K562 (cell line): ENCODE data around the gene ASF1B. TPM values are rescaled to one million over a fixed set of nuclear protein-coding genes. Genes with fewer than 3 reads are reported as not detected.

Source experiments
- ETV1 ChIP-seq: fragments of 450-650 bp; conservative IDR thresholded peaks from 2 replicates; pipeline ENCODE4 v1.6.1; 2016; ENCODE audit warnings: missing genetic modification characterization, control low read depth, low read depth, missing compliant biosample characterization
- ETV6 ChIP-seq, 3 experiments: fragments of 150-350 bp in 1 of 3; sonication (generic) in 1 of 3; formaldehyde crosslinking in 1 of 3; IDR thresholded peaks; 2 replicates each; pipeline versions ENCODE4 v1.6.1 to v1.8.0; 2014 to 2022; ENCODE audit warnings: borderline replicate concordance in 2 of 3, low read depth in 2 of 3, antibody characterized with exemption in 1 of 3, low read length in 1 of 3, mild to moderate bottlenecking in 1 of 3, missing genetic modification reagents in 1 of 3
- HEY1 ChIP-seq: fragments of 250-450 bp; sonication (Bioruptor Pico); IDR thresholded peaks from 2 replicates; pipeline ENCODE4 v1.5.0; 2020; ENCODE audit warnings: mild to moderate bottlenecking, moderate library complexity, borderline replicate concordance
- PHF8 ChIP-seq: fragments of 200-600 bp; sonication (generic); IDR thresholded peaks from 2 replicates; pipeline ENCODE4 v1.6.1; 2012; ENCODE audit warnings: mixed run types, mild to moderate bottlenecking, inconsistent platforms, low read length, moderate library complexity, borderline replicate concordance
- PHTF2 ChIP-seq: fragments of 250-450 bp; sonication (Bioruptor Pico); IDR thresholded peaks from 2 replicates; pipeline ENCODE4 v1.5.0; 2021; ENCODE audit warnings: mild to moderate bottlenecking
- RBBP5 ChIP-seq: fragments of 200-600 bp; sonication (generic); IDR thresholded peaks from 2 replicates; pipeline ENCODE4 v1.6.1; 2012; ENCODE audit warnings: borderline replicate concordance, mild to moderate bottlenecking, low read length, control low read depth, inconsistent platforms; ENCODE audit not compliant: insufficient read depth, poor library complexity, severe bottlenecking
- RBM22 ChIP-seq: fragments of 200-400 bp; formaldehyde crosslinking; IDR thresholded peaks from 2 replicates; pipeline ENCODE4 v1.6.1; 2018; ENCODE audit warnings: low read length, low read depth; ENCODE audit not compliant: poor library complexity, severe bottlenecking
- STAG1 ChIP-seq: sonication (generic); formaldehyde crosslinking; IDR thresholded peaks from 2 replicates; pipeline ENCODE4 v1.5.0; 2020; ENCODE audit warnings: missing genetic modification reagents, borderline replicate concordance
- TAF1 ChIP-seq: IDR thresholded peaks from 2 replicates; pipeline ENCODE4 v1.6.1; 2011; ENCODE audit warnings: mild to moderate bottlenecking, low read length, moderate library complexity; ENCODE audit not compliant: insufficient read depth, control insufficient read depth, severe bottlenecking; ENCODE audit errors: extremely low read depth
- TAF15 ChIP-seq: fragments of 200-400 bp; formaldehyde crosslinking; IDR thresholded peaks from 2 replicates; pipeline ENCODE4 v1.6.1; 2017; ENCODE audit warnings: mild to moderate bottlenecking, low read depth, low read length, moderate library complexity
- TCF7L2 ChIP-seq: fragments of 150-350 bp; IDR thresholded peaks from 2 replicates; pipeline ENCODE4 v1.6.1; 2016; ENCODE audit warnings: low read depth, mild to moderate bottlenecking, low read length, moderate library complexity
- TEAD2 ChIP-seq: fragments of 450-650 bp; IDR thresholded peaks from 2 replicates; pipeline ENCODE4 v1.6.1; 2016; ENCODE audit warnings: missing genetic modification characterization, control low read depth, missing compliant biosample characterization
- ZNF324 ChIP-seq: fragments of 250-450 bp; sonication (Bioruptor Pico); IDR thresholded peaks from 2 replicates; pipeline ENCODE4 v1.4.0; 2020; ENCODE audit warnings: mild to moderate bottlenecking
- polyA plus RNA-seq, 8 experiments: library from polyadenylated mRNA; depleted of rRNA in 4 of 8; stranded (reverse) in 5 of 8; unstranded in 3 of 8; fragments of >200 nt; fragmentation: Nextera tagmentation in 2 of 8; fragmentation: Illumina TruSeq in 1 of 8; extraction: Ambion mirVana in 2 of 8; extraction: Trizol in 1 of 8; gene quantifications; 2 replicates each; pipeline versions ENCODE4 v1.2.1 to v1.2.3, GENCODE V29; 2011 to 2014; ENCODE audit warnings: inconsistent platforms in 1 of 8, missing spikeins in 1 of 8
- total RNA-seq, 7 experiments: library from RNA; depleted of rRNA in 6 of 7; stranded (reverse); fragments of >200 nt in 6 of 7; fragmentation: Illumina TruSeq in 2 of 7; extraction: Trizol in 2 of 7; gene quantifications; 2 replicates each; pipeline versions ENCODE4 v1.2.1 to v1.2.3, GENCODE V29; 2011 to 2021; ENCODE audit warnings: low replicate concordance in 1 of 7
- TF ChIP-seq, protein P1 (sequence below): fragments of 250-450 bp; sonication (Bioruptor Pico); IDR thresholded peaks from 2 replicates; pipeline ENCODE4 v1.4.0; 2020; ENCODE audit warnings: mild to moderate bottlenecking, moderate library complexity
- TF ChIP-seq, protein P2 (sequence below): fragments of 450-650 bp; formaldehyde crosslinking; conservative IDR thresholded peaks from 2 replicates; pipeline ENCODE4 v1.4.0; 2022; ENCODE audit warnings: mild to moderate bottlenecking, missing genetic modification characterization
- TF ChIP-seq, protein P3 (sequence below), 2 experiments: fragments of 450-650 bp; IDR thresholded peaks; 2 replicates each; pipeline ENCODE4 v1.6.1; 2018; ENCODE audit warnings: mild to moderate bottlenecking in 2 of 2, low read depth in 1 of 2; ENCODE audit not compliant: partially characterized antibody in 2 of 2

The ASF1B gene
- total and polyA plus RNA-seq, 9 of the 15 experiments (the other 6 are each of a cell fraction or from before 2014, with no cell fraction given) = 6.0 to 69.4 (median 53.3) TPM

DNA sequence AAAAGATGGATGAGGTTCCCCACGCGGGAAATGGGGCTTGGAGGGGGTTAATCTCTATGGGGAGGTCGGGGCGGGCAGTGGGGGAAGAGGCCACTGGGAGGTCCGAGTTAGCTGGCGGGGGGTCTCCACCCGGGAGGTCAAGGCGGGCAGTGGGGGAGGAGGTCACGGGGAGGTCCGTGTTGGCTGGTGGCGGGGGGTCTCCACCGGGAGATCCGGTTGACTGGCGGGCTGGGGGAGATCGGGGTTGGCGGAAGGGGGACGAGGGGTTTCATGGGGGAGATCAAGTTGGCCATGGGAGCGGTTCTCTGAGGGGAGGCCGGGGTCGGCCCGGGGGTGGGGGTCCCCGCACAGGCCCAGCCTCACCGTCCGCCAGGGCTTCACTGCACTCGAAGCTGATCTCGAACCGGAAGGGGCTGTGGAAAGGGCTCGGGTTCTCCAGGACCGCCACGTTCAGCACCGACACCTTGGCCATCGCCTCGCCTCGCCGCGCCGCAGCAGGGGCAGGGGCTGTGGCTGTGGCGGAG, 342 bp downstream of the ASF1B start (continued):
- TF ChIP-seq TCF7L2 (no peak), ETV1 (tag) (peak; percentile 39; the same call in 1 of the 2 replicates), PHTF2 (CRISPR knock-in tag) (no peak), PHF8 (peak; percentile 83; the same call in 1 of the 2 replicates), TEAD2 (tag) (no peak), HEY1 (CRISPR knock-in tag) (no peak), ETV6 (IDR thresholded peaks at IDR 0.05; ENCODE audit: borderline replicate concordance in 1 of 2, low read depth in 2 of 2, low read length in 1 of 2) (no peak), ETV6 (CRISPR knock-in tag; IDR thresholded peaks at IDR 0.05; ENCODE audit: borderline replicate concordance) (no peak), STAG1 (CRISPR knock-in tag) (no peak), RBM22 (peak; percentile 86), ZNF324 (CRISPR knock-in tag) (no peak), TAF1 (no peak), RBBP5 (peak; percentile 59), TAF15 (no peak)
- TF ChIP-seq, protein P1, sequence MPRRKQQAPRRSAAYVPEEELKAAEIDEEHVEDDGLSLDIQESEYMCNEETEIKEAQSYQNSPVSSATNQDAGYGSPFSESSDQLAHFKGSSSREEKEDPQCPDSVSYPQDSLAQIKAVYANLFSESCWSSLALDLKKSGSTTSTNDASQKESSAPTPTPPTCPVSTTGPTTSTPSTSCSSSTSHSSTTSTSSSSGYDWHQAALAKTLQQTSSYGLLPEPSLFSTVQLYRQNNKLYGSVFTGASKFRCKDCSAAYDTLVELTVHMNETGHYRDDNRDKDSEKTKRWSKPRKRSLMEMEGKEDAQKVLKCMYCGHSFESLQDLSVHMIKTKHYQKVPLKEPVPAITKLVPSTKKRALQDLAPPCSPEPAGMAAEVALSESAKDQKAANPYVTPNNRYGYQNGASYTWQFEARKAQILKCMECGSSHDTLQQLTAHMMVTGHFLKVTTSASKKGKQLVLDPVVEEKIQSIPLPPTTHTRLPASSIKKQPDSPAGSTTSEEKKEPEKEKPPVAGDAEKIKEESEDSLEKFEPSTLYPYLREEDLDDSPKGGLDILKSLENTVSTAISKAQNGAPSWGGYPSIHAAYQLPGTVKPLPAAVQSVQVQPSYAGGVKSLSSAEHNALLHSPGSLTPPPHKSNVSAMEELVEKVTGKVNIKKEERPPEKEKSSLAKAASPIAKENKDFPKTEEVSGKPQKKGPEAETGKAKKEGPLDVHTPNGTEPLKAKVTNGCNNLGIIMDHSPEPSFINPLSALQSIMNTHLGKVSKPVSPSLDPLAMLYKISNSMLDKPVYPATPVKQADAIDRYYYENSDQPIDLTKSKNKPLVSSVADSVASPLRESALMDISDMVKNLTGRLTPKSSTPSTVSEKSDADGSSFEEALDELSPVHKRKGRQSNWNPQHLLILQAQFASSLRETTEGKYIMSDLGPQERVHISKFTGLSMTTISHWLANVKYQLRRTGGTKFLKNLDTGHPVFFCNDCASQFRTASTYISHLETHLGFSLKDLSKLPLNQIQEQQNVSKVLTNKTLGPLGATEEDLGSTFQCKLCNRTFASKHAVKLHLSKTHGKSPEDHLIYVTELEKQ (CRISPR knock-in tag) = no peak
- TF ChIP-seq, protein P2, sequence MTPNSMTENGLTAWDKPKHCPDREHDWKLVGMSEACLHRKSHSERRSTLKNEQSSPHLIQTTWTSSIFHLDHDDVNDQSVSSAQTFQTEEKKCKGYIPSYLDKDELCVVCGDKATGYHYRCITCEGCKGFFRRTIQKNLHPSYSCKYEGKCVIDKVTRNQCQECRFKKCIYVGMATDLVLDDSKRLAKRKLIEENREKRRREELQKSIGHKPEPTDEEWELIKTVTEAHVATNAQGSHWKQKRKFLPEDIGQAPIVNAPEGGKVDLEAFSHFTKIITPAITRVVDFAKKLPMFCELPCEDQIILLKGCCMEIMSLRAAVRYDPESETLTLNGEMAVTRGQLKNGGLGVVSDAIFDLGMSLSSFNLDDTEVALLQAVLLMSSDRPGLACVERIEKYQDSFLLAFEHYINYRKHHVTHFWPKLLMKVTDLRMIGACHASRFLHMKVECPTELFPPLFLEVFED (CRISPR knock-in tag) = 0 out of 2 replicates have a peak, but pooled peaks have one; percentile 64
- TF ChIP-seq, protein P3, sequence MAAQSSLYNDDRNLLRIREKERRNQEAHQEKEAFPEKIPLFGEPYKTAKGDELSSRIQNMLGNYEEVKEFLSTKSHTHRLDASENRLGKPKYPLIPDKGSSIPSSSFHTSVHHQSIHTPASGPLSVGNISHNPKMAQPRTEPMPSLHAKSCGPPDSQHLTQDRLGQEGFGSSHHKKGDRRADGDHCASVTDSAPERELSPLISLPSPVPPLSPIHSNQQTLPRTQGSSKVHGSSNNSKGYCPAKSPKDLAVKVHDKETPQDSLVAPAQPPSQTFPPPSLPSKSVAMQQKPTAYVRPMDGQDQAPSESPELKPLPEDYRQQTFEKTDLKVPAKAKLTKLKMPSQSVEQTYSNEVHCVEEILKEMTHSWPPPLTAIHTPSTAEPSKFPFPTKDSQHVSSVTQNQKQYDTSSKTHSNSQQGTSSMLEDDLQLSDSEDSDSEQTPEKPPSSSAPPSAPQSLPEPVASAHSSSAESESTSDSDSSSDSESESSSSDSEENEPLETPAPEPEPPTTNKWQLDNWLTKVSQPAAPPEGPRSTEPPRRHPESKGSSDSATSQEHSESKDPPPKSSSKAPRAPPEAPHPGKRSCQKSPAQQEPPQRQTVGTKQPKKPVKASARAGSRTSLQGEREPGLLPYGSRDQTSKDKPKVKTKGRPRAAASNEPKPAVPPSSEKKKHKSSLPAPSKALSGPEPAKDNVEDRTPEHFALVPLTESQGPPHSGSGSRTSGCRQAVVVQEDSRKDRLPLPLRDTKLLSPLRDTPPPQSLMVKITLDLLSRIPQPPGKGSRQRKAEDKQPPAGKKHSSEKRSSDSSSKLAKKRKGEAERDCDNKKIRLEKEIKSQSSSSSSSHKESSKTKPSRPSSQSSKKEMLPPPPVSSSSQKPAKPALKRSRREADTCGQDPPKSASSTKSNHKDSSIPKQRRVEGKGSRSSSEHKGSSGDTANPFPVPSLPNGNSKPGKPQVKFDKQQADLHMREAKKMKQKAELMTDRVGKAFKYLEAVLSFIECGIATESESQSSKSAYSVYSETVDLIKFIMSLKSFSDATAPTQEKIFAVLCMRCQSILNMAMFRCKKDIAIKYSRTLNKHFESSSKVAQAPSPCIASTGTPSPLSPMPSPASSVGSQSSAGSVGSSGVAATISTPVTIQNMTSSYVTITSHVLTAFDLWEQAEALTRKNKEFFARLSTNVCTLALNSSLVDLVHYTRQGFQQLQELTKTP (IDR thresholded peaks at IDR 0.05; ENCODE audit: low read depth in 1 of 2, partially characterized antibody in 2 of 2) = no peak
